SK-N-SH treated with all-trans-retinoic acid at 6 μM for 48 hours (cell line): ENCODE measurements around the gene GGN.
A peak's percentile ranks its signal among the peaks of the same experiment; 100 is the strongest.
"Not testable (repeated sequence)": the region's sequence is repeated elsewhere in the genome, so short reads cannot be mapped to it uniquely, and the experiment has no call there.

ENCODE experiments used
- ATAC-seq: fragments of 200-7000 bp; cut with Tn5 transposase; 3 replicates; pipeline ENCODE4 v1.9.1; 2020; ENCODE audit warnings: mild to moderate bottlenecking, moderate library complexity
- ARNTL ChIP-seq: fragments of 450-650 bp; formaldehyde crosslinking; IDR thresholded peaks from 2 replicates; pipeline ENCODE4 v1.5.0; 2020; ENCODE audit warnings: low read depth, mild to moderate bottlenecking, moderate library complexity, borderline replicate concordance
- BACH2 ChIP-seq: fragments of 250-450 bp; sonication (Bioruptor Pico); IDR thresholded peaks from 2 replicates; pipeline ENCODE4 v1.9.0; 2021; ENCODE audit warnings: mild to moderate bottlenecking, borderline replicate concordance
- CREB5 ChIP-seq: fragments of 250-450 bp; sonication (Bioruptor Pico); IDR thresholded peaks from 2 replicates; pipeline ENCODE4 v1.5.1; 2020; ENCODE audit warnings: low read depth, mild to moderate bottlenecking, moderate library complexity
- CSDC2 ChIP-seq: fragments of 250-450 bp; sonication (Bioruptor Pico); IDR thresholded peaks from 2 replicates; pipeline ENCODE4 v1.5.0; 2020; ENCODE audit warnings: mild to moderate bottlenecking, moderate library complexity
- CSRNP3 ChIP-seq: fragments of 250-450 bp; sonication (Bioruptor Pico); IDR thresholded peaks from 2 replicates; pipeline ENCODE4 v1.5.1; 2021; ENCODE audit warnings: mild to moderate bottlenecking, moderate library complexity
- ESRRG ChIP-seq: fragments of 250-450 bp; sonication (Bioruptor Pico); IDR thresholded peaks from 2 replicates; pipeline ENCODE4 v1.6.1; 2021; ENCODE audit warnings: mild to moderate bottlenecking
- ISL1 ChIP-seq: fragments of 250-450 bp; sonication (Bioruptor Pico); IDR thresholded peaks from 2 replicates; pipeline ENCODE4 v2.1.2; 2022; ENCODE audit warnings: mild to moderate bottlenecking, moderate library complexity
- OSR1 ChIP-seq: fragments of 250-450 bp; sonication (Bioruptor Pico); IDR thresholded peaks from 2 replicates; pipeline ENCODE4 v1.8.0; 2022; ENCODE audit warnings: moderate library complexity, mild to moderate bottlenecking, inconsistent platforms
- PATZ1 ChIP-seq: fragments of 250-450 bp; sonication (Bioruptor Pico); IDR thresholded peaks from 2 replicates; pipeline ENCODE4 v1.8.0; 2020; ENCODE audit warnings: mild to moderate bottlenecking, moderate library complexity, borderline replicate concordance
- PPARA ChIP-seq: fragments of 250-450 bp; sonication (Bioruptor Pico); IDR thresholded peaks from 2 replicates; pipeline ENCODE4 v1.5.0; 2020; ENCODE audit warnings: mild to moderate bottlenecking, borderline replicate concordance
- RARB ChIP-seq: fragments of 250-450 bp; sonication (Bioruptor Pico); IDR thresholded peaks from 2 replicates; pipeline ENCODE4 v1.8.0; 2021; ENCODE audit warnings: mild to moderate bottlenecking, moderate library complexity
- SNAI2 ChIP-seq: fragments of 250-450 bp; sonication (Bioruptor Pico); IDR thresholded peaks from 2 replicates; pipeline ENCODE4 v1.5.0; 2020; ENCODE audit warnings: mild to moderate bottlenecking, moderate library complexity
- TCF4 ChIP-seq: fragments of 250-450 bp; sonication (Bioruptor Pico); IDR thresholded peaks from 2 replicates; pipeline ENCODE4 v1.8.0; 2021; ENCODE audit warnings: mild to moderate bottlenecking, moderate library complexity, borderline replicate concordance
- TOX ChIP-seq: fragments of 250-450 bp; sonication (Bioruptor Pico); IDR thresholded peaks from 2 replicates; pipeline ENCODE4 v1.8.0; 2021; ENCODE audit warnings: mild to moderate bottlenecking, moderate library complexity, borderline replicate concordance
- ZFP3 ChIP-seq: fragments of 250-450 bp; sonication (Bioruptor Pico); IDR thresholded peaks from 2 replicates; pipeline ENCODE4 v1.5.0; 2020; ENCODE audit warnings: mild to moderate bottlenecking, moderate library complexity
- ZNF70 ChIP-seq: fragments of 450-650 bp; formaldehyde crosslinking; IDR thresholded peaks from 2 replicates; pipeline ENCODE4 v1.5.0; 2020; ENCODE audit warnings: mild to moderate bottlenecking, moderate library complexity
- ZNF8 ChIP-seq: fragments of 450-650 bp; formaldehyde crosslinking; IDR thresholded peaks from 2 replicates; pipeline ENCODE4 v1.5.0; 2020; ENCODE audit warnings: mild to moderate bottlenecking, moderate library complexity
- TF ChIP-seq, protein P1 (sequence below): fragments of 250-450 bp; sonication (Bioruptor Pico); IDR thresholded peaks from 2 replicates; pipeline ENCODE4 v1.5.0; 2020; ENCODE audit warnings: mild to moderate bottlenecking, moderate library complexity
- TF ChIP-seq, protein P2 (sequence below): fragments of 250-450 bp; sonication (Bioruptor Pico); IDR thresholded peaks from 2 replicates; pipeline ENCODE4 v1.8.0; 2021; ENCODE audit warnings: low read depth, mild to moderate bottlenecking, moderate library complexity, borderline replicate concordance

GGN gene

GRCh38 chr19:38339011-38339410, 48.8 kb downstream of the GGN start:
- TF ChIP-seq TCF4 (CRISPR knock-in tag): peak; percentile 18; the same call in 1 of the 2 replicates
- ATAC-seq: not testable (repeated sequence)

DNA sequence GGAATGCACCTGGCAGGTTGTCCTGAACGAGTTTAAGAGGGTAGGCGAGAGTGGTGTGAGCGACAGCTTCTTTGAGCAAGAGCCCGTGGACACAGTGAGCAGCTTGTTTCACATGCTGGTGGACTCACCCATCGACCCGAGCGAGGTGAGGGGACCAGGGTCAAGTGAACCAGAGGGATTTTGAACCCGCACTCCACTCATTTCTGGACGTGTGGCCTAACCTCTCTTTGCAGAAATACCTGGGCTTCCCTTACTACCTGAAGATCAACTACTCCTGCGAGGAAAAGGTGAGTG, 50.5 kb downstream of the GGN start:
- no peak for ATAC-seq
- TF ChIP-seq CSRNP3 (CRISPR knock-in tag): no peak
- TF ChIP-seq ISL1 (CRISPR knock-in tag): no peak
- no peak for TF ChIP-seq TCF4 (CRISPR knock-in tag)
- TF ChIP-seq, protein P1, sequence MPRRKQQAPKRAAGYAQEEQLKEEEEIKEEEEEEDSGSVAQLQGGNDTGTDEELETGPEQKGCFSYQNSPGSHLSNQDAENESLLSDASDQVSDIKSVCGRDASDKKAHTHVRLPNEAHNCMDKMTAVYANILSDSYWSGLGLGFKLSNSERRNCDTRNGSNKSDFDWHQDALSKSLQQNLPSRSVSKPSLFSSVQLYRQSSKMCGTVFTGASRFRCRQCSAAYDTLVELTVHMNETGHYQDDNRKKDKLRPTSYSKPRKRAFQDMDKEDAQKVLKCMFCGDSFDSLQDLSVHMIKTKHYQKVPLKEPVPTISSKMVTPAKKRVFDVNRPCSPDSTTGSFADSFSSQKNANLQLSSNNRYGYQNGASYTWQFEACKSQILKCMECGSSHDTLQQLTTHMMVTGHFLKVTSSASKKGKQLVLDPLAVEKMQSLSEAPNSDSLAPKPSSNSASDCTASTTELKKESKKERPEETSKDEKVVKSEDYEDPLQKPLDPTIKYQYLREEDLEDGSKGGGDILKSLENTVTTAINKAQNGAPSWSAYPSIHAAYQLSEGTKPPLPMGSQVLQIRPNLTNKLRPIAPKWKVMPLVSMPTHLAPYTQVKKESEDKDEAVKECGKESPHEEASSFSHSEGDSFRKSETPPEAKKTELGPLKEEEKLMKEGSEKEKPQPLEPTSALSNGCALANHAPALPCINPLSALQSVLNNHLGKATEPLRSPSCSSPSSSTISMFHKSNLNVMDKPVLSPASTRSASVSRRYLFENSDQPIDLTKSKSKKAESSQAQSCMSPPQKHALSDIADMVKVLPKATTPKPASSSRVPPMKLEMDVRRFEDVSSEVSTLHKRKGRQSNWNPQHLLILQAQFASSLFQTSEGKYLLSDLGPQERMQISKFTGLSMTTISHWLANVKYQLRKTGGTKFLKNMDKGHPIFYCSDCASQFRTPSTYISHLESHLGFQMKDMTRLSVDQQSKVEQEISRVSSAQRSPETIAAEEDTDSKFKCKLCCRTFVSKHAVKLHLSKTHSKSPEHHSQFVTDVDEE (CRISPR knock-in tag): no peak

GRCh38 chr19:38336638-38337359, 51.0 kb downstream of the GGN start:
- no peak for TF ChIP-seq ZFP3 (CRISPR knock-in tag)
- no peak for TF ChIP-seq ESRRG (CRISPR knock-in tag)
- no peak for TF ChIP-seq ZNF8 (CRISPR knock-in tag)
- no peak for TF ChIP-seq CREB5 (CRISPR knock-in tag)
- TF ChIP-seq CSDC2 (CRISPR knock-in tag): no peak
- TF ChIP-seq, protein P2, sequence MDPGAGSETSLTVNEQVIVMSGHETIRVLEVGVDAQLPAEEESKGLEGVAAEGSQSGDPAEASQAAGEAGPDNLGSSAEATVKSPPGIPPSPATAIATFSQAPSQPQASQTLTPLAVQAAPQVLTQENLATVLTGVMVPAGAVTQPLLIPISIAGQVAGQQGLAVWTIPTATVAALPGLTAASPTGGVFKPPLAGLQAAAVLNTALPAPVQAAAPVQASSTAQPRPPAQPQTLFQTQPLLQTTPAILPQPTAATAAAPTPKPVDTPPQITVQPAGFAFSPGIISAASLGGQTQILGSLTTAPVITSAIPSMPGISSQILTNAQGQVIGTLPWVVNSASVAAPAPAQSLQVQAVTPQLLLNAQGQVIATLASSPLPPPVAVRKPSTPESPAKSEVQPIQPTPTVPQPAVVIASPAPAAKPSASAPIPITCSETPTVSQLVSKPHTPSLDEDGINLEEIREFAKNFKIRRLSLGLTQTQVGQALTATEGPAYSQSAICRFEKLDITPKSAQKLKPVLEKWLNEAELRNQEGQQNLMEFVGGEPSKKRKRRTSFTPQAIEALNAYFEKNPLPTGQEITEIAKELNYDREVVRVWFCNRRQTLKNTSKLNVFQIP: no peak
- no peak for TF ChIP-seq PPARA (CRISPR knock-in tag)
- no peak for TF ChIP-seq SNAI2
- no peak for TF ChIP-seq ZNF70 (CRISPR knock-in tag)
- no peak for TF ChIP-seq OSR1 (CRISPR knock-in tag)
- no peak for TF ChIP-seq PATZ1 (CRISPR knock-in tag)
- TF ChIP-seq ISL1 (CRISPR knock-in tag): no peak
- no peak for TF ChIP-seq CSRNP3 (CRISPR knock-in tag)
- no peak for TF ChIP-seq RARB
- TF ChIP-seq ARNTL (CRISPR knock-in tag): no peak
- no peak for TF ChIP-seq BACH2 (CRISPR knock-in tag)
- TF ChIP-seq TOX (CRISPR knock-in tag): no peak
- ATAC-seq: peak; percentile 70
